Skin epidermis (tissue), 12 donors: ENCODE results near the gene ACAD8.
A peak's percentile ranks its signal among the peaks of the same experiment; 100 is the strongest.
"Not testable (repeated sequence)": the region's sequence is repeated elsewhere in the genome, so short reads cannot be mapped to it uniquely, and the experiment has no call there.

ENCODE experiments used
- H3K27ac ChIP-seq, 21 experiments: fragments of 200-600 bp; sonication (generic) in 11 of 21; one replicate each; pipeline ENCODE4 v1.5.0; 2020; ENCODE audit warnings: mild to moderate bottlenecking in 3 of 21, inconsistent platforms in 2 of 21, moderate library complexity in 2 of 21
- H3K4me3 ChIP-seq, 7 experiments: fragments of 200-600 bp; sonication (generic) in 2 of 7; one replicate each; pipeline ENCODE4 v1.5.0; 2020; ENCODE audit warnings: inconsistent platforms in 2 of 7, mild to moderate bottlenecking in 2 of 7, moderate library complexity in 1 of 7

Gene ACAD8

GRCh38 chr11:134261626-134262488, 8.5 kb downstream of the ACAD8 start:
- Histone ChIP-seq H3K27ac (no peak overlapping the region), H3K4me3 (no peak overlapping the region)

DNA sequence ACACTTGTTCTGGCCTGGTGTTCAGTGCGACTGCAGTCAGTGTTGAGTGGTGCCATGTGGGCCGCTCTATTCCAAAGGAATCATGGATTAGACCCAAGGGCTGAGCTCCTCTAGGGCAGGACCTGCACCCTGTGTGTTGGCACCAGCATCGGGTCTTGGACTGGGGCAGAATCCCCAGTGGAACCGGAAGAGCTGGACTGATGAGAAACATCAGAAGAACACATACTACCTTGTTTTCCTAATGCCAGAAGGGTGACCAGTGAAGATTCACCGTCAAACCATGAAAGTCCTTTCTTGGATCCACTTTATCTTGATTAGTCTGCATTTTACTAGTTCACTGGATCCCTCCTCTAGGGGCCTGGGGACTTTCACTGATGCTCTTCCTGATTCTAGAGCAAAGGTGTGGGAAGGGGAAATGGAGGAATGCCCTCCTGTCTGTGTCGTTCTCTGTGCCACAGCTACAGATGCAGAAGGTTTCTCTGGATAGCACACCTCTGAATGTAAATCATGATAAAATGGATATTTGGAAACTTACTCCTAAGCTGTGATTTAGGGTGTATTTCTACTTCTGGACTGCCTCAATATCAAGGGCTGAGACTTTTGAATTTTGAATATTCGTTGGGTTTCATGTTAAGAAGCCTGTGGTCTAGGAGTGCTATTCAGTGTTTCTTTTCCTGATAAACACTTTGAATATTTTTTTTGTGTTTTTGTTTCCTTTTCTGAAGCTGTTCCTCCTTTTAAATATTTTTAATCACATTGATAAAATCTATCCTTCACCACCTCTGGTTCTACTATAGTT, 11.8 kb downstream of the ACAD8 start:
- Histone ChIP-seq H3K4me3 (no peak overlapping the region), H3K27ac (peak overlapping the region in 1 of 21 experiments; percentile 11)

- Histone ChIP-seq H3K4me3 (no peak overlapping the region), H3K27ac (peak overlapping the region in 10 of 21 experiments; percentile 5 to 62 (median 27))
Measured at GRCh38 chr11:134266440-134266839, 13.1 kb downstream of the ACAD8 start.

DNA sequence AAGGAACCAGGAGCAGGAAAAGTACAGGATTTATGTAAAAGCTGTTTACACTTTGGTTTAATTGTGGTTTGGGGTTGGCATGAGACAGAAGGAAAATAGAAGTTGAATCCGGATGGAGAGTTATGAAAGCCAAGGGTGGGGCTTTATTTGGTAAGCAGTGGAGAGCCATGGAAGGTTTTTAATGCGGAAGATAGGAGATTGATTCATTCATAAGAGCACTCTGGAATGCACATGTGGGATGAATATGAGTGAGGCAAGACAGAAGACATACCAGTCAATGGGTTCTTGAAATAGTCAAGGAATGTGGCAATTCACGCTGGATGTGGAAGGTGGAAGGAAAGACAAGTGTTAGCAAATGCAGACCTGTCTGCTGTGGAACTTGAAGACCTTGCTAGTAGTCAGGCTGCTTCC, 13.5 kb downstream of the ACAD8 start:
- H3K4me3 ChIP-seq = no peak overlapping the region
- H3K27ac ChIP-seq = peak overlapping the region in 12 of 21 experiments; percentile 5 to 69 (median 38)

DNA sequence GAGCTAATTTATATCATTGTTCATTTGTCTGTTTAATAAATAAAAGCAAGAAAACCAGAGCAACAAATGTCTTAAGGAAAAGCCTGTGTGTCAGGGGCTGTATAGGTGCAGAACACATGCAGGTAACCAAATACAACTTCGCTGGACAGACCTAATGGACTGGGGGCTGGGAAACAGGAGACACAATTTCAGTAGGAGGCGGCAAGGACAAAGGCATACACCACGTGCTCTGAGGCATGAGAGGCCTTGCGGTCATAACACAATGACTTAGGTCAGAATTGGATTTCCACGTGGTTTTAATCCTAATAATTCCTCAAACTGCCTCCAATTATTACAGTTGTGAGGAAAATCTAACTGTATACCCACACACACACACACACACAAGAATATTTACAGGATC, 14.1 kb downstream of the ACAD8 start:
- H3K27ac ChIP-seq = peak overlapping the region in 12 of 21 experiments; percentile 5 to 69 (median 22)

DNA sequence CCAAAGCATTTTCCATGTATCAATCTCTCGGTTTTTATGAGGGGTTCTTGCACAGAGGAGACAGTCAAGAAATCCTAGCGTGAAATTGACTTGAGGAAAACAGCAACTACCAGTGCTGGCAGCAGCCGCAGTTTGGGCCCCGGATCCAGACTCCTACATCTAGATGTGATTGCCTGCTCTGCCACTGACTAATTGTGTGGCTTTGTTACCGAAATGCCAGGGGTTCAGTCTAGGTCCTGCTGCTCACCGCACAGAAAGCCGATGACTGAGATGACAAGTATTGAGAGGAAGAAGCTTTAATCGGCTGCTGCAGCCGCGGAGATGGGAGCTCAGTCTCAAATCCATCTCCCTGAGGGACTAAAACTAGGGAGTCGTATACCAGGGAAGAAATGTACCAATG, 14.6 kb downstream of the ACAD8 start:
- no peak overlapping the region for H3K4me3 ChIP-seq
- peak overlapping the region in 6 of 21 experiments; percentile 5 to 69 (median 36) for H3K27ac ChIP-seq

More for the DNA sequence above, 14.1 kb downstream of the ACAD8 start:
- H3K4me3 ChIP-seq = no peak overlapping the region

GRCh38 chr11:134270250-134270714, 16.9 kb downstream of the ACAD8 start:
- peak overlapping the region in 1 of 21 experiments; percentile 40 for H3K27ac ChIP-seq
- no peak overlapping the region for H3K4me3 ChIP-seq

- no peak overlapping the region for H3K4me3 ChIP-seq
Measured at GRCh38 chr11:134271978-134272377, 18.6 kb downstream of the ACAD8 start.

GRCh38 chr11:134272381-134273316, 19.3 kb downstream of the ACAD8 start:
- no peak overlapping the region for H3K4me3 ChIP-seq
- no peak overlapping the region for H3K27ac ChIP-seq

More at GRCh38 chr11:134271978-134272377, 18.6 kb downstream of the ACAD8 start:
- H3K27ac ChIP-seq = no peak overlapping the region

DNA sequence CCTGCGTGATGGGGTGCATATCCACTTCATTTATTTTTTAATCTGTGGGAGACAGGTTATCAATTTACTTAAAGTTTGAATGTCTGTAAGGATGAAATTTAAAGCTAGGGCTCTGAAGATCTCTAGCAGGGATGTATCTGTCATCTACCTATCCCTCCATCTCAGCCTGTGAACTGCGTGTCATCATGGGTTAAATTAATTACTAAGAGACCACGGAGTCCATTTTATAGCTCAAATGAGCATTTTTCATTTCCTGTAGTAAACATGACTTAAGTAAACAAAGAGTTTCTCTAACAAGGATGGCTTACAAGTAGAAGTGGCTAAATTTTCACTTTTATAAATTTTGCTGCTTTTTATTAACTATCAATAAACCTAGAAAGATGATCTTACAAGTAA, 19.9 kb downstream of the ACAD8 start:
- H3K4me3 ChIP-seq = no peak overlapping the region
- no peak overlapping the region for H3K27ac ChIP-seq

GRCh38 chr11:134275188-134275533, 21.8 kb downstream of the ACAD8 start:
- H3K27ac ChIP-seq = peak overlapping the region in 2 of 21 experiments; percentile 59 to 73
- peak overlapping the region in 6 of 7 experiments; percentile 34 to 56 (median 40) for H3K4me3 ChIP-seq

DNA sequence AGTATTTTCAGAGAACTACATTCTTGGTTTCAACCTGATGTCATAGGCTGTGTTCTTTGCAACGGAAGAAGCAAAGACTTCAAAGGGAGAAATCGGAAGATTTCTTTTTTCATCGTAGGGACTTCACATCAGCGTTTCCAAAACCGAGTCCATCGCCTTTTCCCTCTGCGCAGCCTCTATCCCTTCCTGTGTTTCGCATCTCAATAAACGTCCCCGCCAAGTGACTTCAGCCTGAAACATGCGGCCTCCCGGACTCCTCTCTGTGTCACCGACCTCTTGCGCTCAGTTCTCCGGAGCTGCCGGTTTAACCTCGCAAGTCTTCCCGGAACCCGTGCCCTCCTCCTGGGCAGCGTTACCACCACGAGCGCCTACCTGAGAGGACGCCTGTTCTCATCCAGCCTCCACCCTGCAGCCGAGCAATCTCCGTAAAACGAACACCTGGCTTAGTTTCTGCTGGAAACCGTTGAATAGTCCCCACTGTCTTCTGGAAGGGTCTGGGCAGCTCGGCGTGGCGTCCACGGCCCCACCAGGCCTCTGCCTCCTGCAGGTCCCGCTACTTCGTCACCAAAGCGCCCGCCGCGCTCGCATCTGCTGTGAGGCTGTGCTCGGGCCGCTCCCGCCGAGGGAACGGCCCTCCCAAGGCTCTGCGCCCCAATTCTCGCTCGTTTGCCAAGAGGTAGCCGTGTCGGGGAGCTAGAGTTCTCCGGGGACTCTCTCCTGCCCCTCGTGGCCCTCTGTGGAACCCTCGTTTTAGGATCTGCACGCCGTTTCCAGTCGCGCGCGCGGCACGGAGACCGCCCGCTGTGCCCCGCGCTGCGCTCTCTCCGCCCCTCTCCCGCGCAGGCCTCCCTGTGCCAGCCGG, 22.4 kb downstream of the ACAD8 start, which contains the start of gene GLB1L3:
GLB1L3 (plus strand) TSS at position 846 of the 862 bp plus-strand sequence. CDS start 362 bp downstream, outside the sequence.
- peak within 1 kb of the TSS; percentile 34 to 56 (median 41) for H3K4me3 ChIP-seq

GRCh38 chr11:134276396-134277182, 23.2 kb downstream of the ACAD8 start:
- H3K27ac ChIP-seq = peak overlapping the region in 5 of 21 experiments; percentile 2 to 38 (median 10)
- peak overlapping the region; percentile 34 to 56 (median 41) for H3K4me3 ChIP-seq

More for the DNA sequence above, 22.4 kb downstream of the ACAD8 start, which contains the start of gene GLB1L3:
- peak within 1 kb of the TSS in 8 of 21 experiments; percentile 2 to 73 (median 38) for H3K27ac ChIP-seq

DNA sequence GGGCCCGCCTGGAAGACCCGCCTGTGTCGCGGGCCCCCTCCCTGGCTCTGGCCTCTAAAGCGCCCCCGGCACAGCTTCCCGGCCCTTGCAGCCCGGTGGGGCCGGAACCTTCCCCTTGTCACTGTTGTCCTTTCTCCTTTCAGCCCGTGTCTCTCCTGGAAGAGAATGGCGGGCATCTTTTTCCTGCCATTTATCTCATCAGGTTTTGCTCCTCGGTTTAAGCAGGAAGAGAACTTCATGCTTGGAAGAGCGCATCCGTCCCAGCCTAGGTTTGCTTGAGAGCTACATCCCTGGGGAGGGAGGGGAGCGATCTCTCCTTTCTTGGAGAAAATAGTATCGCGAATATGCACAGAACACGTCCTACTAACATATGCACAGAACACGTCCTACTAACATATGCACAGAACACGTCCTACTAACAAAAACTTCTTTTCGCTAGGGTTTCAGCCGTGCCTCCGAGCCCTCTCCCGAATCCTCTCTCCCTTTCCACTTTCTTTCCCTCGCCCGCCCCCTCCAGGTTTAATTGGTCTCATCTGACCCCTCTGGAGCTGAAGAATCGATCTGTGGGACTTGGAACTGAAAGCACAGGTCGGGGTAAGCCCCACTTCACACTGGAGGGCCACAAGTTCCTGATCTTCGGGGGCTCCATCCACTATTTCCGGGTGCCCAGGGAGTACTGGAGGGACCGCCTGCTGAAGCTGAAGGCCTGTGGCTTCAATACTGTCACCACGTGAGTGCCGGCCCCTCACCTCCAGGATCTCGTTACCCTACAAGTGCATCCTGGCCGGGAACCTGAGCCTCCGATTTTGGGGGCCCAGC, 24.0 kb downstream of the ACAD8 start:
- Histone ChIP-seq H3K4me3 (peak overlapping the region in 5 of 7 experiments; percentile 37 to 56 (median 42)), H3K27ac (no peak overlapping the region)

DNA sequence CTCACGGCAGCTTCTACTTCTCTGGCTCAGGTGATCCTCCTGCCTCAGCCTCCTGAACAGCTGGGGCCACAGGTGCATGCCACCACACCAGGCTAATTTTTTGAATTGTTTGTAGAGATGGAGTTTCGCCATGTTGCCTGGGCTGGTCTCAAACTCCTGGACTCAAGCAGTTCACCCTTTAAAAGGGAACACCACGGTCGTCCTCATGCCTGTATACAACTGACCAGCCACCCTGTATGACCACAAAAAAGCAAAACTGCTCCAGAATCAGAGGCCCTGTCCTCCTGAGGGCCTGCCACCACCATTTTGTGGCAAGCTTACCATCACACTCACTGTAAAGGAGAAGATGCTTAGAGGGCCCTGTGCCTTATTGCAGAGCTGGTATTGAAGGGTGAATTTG, 25.0 kb downstream of the ACAD8 start:
- H3K4me3 ChIP-seq = no peak overlapping the region
- H3K27ac ChIP-seq = no peak overlapping the region

DNA sequence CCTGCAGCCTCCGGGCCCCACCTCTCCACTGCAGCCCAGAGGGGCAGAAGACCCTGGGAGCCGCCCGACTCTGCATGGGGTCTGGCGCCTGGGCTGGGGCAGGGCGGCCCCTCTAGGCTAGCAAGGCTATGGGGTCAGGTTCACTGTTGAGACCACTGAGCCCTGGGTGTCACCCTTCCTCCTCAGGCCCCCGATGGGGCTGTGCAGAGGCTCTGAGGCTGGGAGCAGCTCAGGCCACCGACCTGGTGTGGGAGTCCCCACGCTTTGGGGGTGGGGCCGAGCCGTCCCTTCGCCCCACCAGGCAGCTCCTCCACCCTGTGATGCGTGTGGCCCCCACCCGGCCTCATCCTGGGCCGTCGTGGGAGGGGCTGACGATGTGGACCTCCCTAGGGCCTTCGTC, 28.3 kb downstream of the ACAD8 start:
- H3K4me3 ChIP-seq, H3K27ac ChIP-seq: not testable (repeated sequence)
